Measurements from ENCODE around the gene DCAF17. TPM values are rescaled to one million over a fixed set of nuclear protein-coding genes. Genes with fewer than 3 reads are reported as not detected.

The DCAF17 gene
- polyA plus RNA-seq, 2 of the 4 experiments (the other 2 are of a cell fraction): 11.5 to 26.9 TPM

GRCh38 chr2:171533331-171533730 is 99.3 kb downstream of the DCAF17 start:
- CTCF ChIA-PET: interaction anchor here (3.4 kb wide), 1 partner anchor 8 kb away, joined by 18 read pairs; no protein-coding TSS in a partner anchor
- ATAC-seq (no peak), DNase-seq (ENCODE audit: low read depth in 1 of 2, low spot score in 1 of 2) (no peak), FAIRE-seq (no peak)
- Histone ChIP-seq H3K27ac (no peak overlapping the region), H3K4me1 (peaks cover 11% of the 10 kb centered on the region; the same call in 2 of the 3 replicates), H3K4me2 (no peak overlapping the region), H3K9me3 (0 out of 3 replicates have a peak, but pooled peaks cover 6% of the 10 kb centered on the region), H3K4me3 (no peak overlapping the region)
- WGBS (ENCODE audit: missing lambda C conversion rate): 94% methylated on average over 1 of the region's 1 CpG
- TF ChIP-seq JUN (IDR thresholded peaks at IDR 0.05) (no peak), ELK1 (IDR thresholded peaks at IDR 0.05; ENCODE audit: low read depth, low read length) (no peak), TP53 (CRISPR knock-in tag; IDR thresholded peaks at IDR 0.05) (no peak), GATA3 (IDR thresholded peaks at IDR 0.05; ENCODE audit: borderline replicate concordance) (no peak), E2F6 (IDR thresholded peaks at IDR 0.05; ENCODE audit: borderline replicate concordance, low read depth) (no peak), EP300 (IDR thresholded peaks at IDR 0.05) (no peak), CBX2 (IDR thresholded peaks at IDR 0.05; ENCODE audit: borderline replicate concordance, low read depth) (no peak), USF2 (IDR thresholded peaks at IDR 0.05) (no peak), MAZ (IDR thresholded peaks at IDR 0.05; ENCODE audit: borderline replicate concordance, low read depth, low read length) (no peak), RARB (CRISPR knock-in tag; IDR thresholded peaks at IDR 0.05) (no peak), PBX3 (IDR thresholded peaks at IDR 0.05) (no peak), POLR2A (IDR thresholded peaks at IDR 0.05; ENCODE audit: low read length) (no peak), BCL3 (IDR thresholded peaks at IDR 0.05) (no peak), NFE2L2 (conservative IDR thresholded peaks at IDR 0.05; ENCODE audit: low read length) (no peak)
- POLR2A ChIA-PET: interaction anchor here (2.1 kb wide), 1 partner anchor 11 kb away, joined by 7 read pairs; the partner anchor contains the start of gene CYBRD1

Small RNAs within 50 kb of the gene (small RNA-seq; reads per million reads assigned to genes)
- gene AC007969.2: 0 reads per million in 6 experiments

Other genes starting within 250 kb of the DCAF17 start
- 44.4 and 58.3 TPM in 2 replicates for gene METTL8, start 236 bp upstream of the DCAF17 start, polyA plus RNA-seq (2011; rRNA removed)
- gene METTL8, start 236 bp upstream of the DCAF17 start, polyA plus RNA-seq (2017; fragmentation: RNase III; extraction: RNeasy Plus Mini Kit Qiagen cat#74134 plus additional on column Dnase treatment): 21.1 to 24.0 TPM (median 21.8 TPM) in 3 replicates
- gene CYBRD1, start 88.2 kb downstream of the DCAF17 start, polyA plus RNA-seq (2011; rRNA removed): 46.6 and 50.8 TPM in 2 replicates
- 25.3 to 31.6 TPM (median 30.5 TPM) in 3 replicates for gene CYBRD1, start 88.2 kb downstream of the DCAF17 start, polyA plus RNA-seq (2017; fragmentation: RNase III; extraction: RNeasy Plus Mini Kit Qiagen cat#74134 plus additional on column Dnase treatment)

Measured in A549 (cell line).